Renal cortex interstitium (tissue), 11 donors: ENCODE measurements around the gene FNDC3B. TPM values are rescaled to one million over a fixed set of nuclear protein-coding genes. Genes with fewer than 3 reads are reported as not detected.
"Not testable (repeated sequence)": the region's sequence is repeated elsewhere in the genome, so short reads cannot be mapped to it uniquely, and the experiment has no call there.

Experiments
- DNase-seq, 11 donors: peaks; one replicate each; pipeline ENCODE4 v3.0.0-alpha.2; 2013; ENCODE audit warnings: low read depth in 9 of 11, low spot score in 4 of 11; ENCODE audit errors: extremely low read depth in 1 of 11
- polyA plus RNA-seq, 3 donors: library from polyadenylated mRNA; unstranded; fragments of 120-200 nt; gene quantifications; one replicate each; pipeline ENCODE4 v1.2.1, GENCODE V29; 2013; ENCODE audit not compliant: insufficient read length in 3 of 3

The FNDC3B gene
- polyA plus RNA-seq, 3 donors: 55.0 to 61.0 (median 59.9) TPM

- no peak for DNase-seq
Observed at GRCh38 chr3:172082269-172082668, 42.9 kb downstream of the FNDC3B start.

- no peak for DNase-seq
Observed at GRCh38 chr3:172082820-172083513, 43.6 kb downstream of the FNDC3B start.

GRCh38 chr3:172083995-172084409 lies 44.6 kb downstream of the FNDC3B start:
- DNase-seq: no peak

GRCh38 chr3:172084871-172085556 lies 45.6 kb downstream of the FNDC3B start:
- no peak for DNase-seq

- DNase-seq: no peak
Observed at GRCh38 chr3:172085557-172085895, 46.1 kb downstream of the FNDC3B start.

- no peak for DNase-seq
Observed at GRCh38 chr3:172086071-172086470, 46.7 kb downstream of the FNDC3B start.

- no peak for DNase-seq
Observed at GRCh38 chr3:172087198-172087597, 47.8 kb downstream of the FNDC3B start.

- DNase-seq: no peak
Observed at GRCh38 chr3:172087602-172088580, 48.5 kb downstream of the FNDC3B start.

GRCh38 chr3:172089250-172089649 lies 49.9 kb downstream of the FNDC3B start:
- DNase-seq: no peak

- DNase-seq: no peak
Observed at GRCh38 chr3:172090035-172090434, 50.7 kb downstream of the FNDC3B start.

GRCh38 chr3:172092658-172093057 lies 53.3 kb downstream of the FNDC3B start:
- no peak for DNase-seq

- not testable (repeated sequence) for DNase-seq
Observed at GRCh38 chr3:172093581-172094443, 54.4 kb downstream of the FNDC3B start.

- no peak for DNase-seq
Observed at GRCh38 chr3:172094621-172095557, 55.5 kb downstream of the FNDC3B start.

- DNase-seq: no peak
Observed at GRCh38 chr3:172096881-172097420, 57.6 kb downstream of the FNDC3B start.

GRCh38 chr3:172097585-172097984 lies 58.2 kb downstream of the FNDC3B start:
- no peak for DNase-seq

- no peak for DNase-seq
Observed at GRCh38 chr3:172098698-172099494, 59.5 kb downstream of the FNDC3B start.

GRCh38 chr3:172099495-172099808 lies 60.1 kb downstream of the FNDC3B start:
- DNase-seq: no peak
